DMS 273 treated with DMSO at 0.1 percent for 48 hours (cell line): ENCODE results near the gene TIGD4.

ENCODE experiments used
- DNase-seq: peaks from one replicate; lab custom pipeline; 2025; lab: John Stamatoyannopoulos, UW

Gene TIGD4

DNA sequence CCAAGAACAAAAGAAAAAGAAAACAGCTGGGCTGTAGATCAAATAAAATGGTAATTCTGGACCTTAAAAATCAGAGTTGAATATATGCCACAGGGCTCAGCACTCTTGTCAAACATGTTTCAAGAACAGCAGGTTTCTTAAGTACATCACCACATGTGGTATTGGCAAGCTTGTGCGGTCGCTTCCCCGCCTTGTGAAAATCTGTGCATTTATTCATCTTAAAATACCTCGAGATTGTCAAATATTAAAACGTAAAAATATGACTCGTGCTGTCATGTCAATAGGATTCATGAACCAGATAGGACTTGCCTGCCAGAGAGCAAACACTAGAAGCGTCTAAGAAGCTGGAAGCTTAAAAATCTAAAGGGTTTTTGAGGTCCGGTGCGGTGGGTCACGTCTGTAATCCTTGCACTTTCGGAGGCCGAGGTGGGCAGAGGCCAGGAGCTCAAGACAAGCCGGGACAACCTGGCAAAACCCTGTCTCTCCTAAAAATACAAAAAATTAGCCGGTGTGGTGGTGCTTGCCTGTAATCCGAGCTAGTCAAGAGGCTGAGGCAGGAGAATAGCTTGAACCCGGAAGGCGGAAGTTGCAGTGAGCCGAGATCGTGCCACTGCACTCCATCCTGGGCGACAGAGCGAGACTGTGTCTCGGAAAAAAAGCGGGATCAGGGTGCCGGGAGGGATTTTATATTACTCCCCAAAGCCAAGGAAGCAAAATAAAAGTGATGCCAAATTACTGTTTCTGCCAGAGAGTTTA, 59.6 kb downstream of the TIGD4 start:
- no peak for DNase-seq
